A673 (cell line): ENCODE results near the gene SFTPB. TPM values are rescaled to one million over a fixed set of nuclear protein-coding genes. Genes with fewer than 3 reads are reported as not detected.

Experiments used
- BruUV-seq: library from RNA; stranded (reverse); fragments of 400-500 nt; replicated peaks from 2 replicates; lab custom pipeline; 2021; lab: Mats Ljungman, UMichigan
- CTCF ChIA-PET: fragments of 300-600 bp; sonication (Branson Sonifier 250); formaldehyde crosslinking; loops from one replicate; lab custom pipeline; 2022; ENCODE audit warnings: antibody characterized with exemption; lab: Charles Lee
- POLR2A ChIA-PET: fragments of 300-600 bp; sonication (Branson Sonifier 250); formaldehyde crosslinking; loops from one replicate; lab custom pipeline; 2022; ENCODE audit warnings: antibody characterized with exemption; ENCODE audit not compliant: low non-redundant PET; lab: Charles Lee
- DNase-seq: peaks from one replicate; pipeline ENCODE4 v3.0.0-alpha.2; 2015; ENCODE audit warnings: low spot score
- H3K27ac ChIP-seq: fragments of 200-600 bp; sonication (generic); 2 replicates; pipeline ENCODE4 v1.5.1; 2016; ENCODE audit warnings: mixed run types, low read depth, mild to moderate bottlenecking, mixed read lengths, antibody characterized with exemption, low read length; ENCODE audit not compliant: poor library complexity, severe bottlenecking
- H3K27me3 ChIP-seq: fragments of 200-600 bp; sonication (generic); replicated peaks from 2 replicates; pipeline ENCODE4 v1.6.1; 2017; ENCODE audit warnings: mixed run types, low read depth, mild to moderate bottlenecking, mixed read lengths, antibody characterized with exemption, low read length; ENCODE audit not compliant: insufficient read depth, poor library complexity
- H3K36me3 ChIP-seq: fragments of 200-600 bp; sonication (generic); 2 replicates; pipeline ENCODE4 v1.6.1; 2016; ENCODE audit warnings: mixed run types, mild to moderate bottlenecking, mixed read lengths, antibody characterized with exemption, low read length; ENCODE audit not compliant: insufficient read depth, poor library complexity, severe bottlenecking
- H3K4me1 ChIP-seq: fragments of 200-600 bp; sonication (generic); 2 replicates; pipeline ENCODE4 v1.6.1; 2017; ENCODE audit warnings: mixed run types, mild to moderate bottlenecking, mixed read lengths, antibody characterized with exemption, low read length; ENCODE audit not compliant: insufficient read depth, poor library complexity, severe bottlenecking
- H3K4me3 ChIP-seq: fragments of 200-600 bp; sonication (generic); 2 replicates; pipeline ENCODE4 v1.5.1; 2016; ENCODE audit warnings: low read depth, mixed run types, mild to moderate bottlenecking, mixed read lengths, low read length; ENCODE audit not compliant: poor library complexity, severe bottlenecking
- H3K9me3 ChIP-seq: fragments of 200-600 bp; sonication (generic); 2 replicates; pipeline ENCODE4 v1.6.1; 2016; ENCODE audit warnings: mixed run types, low read depth, mild to moderate bottlenecking, mixed read lengths, antibody characterized with exemption, low read length; ENCODE audit not compliant: poor library complexity, severe bottlenecking
- CTCF ChIP-seq: fragments of 300-800, 200-600 bp; sonication (generic); conservative IDR thresholded peaks from 2 replicates; pipeline ENCODE4 v1.5.1; 2017; ENCODE audit warnings: low read depth, mild to moderate bottlenecking, antibody characterized with exemption, low read length, moderate library complexity, mixed read lengths
- EZH2 ChIP-seq: fragments of 200-600 bp; sonication (generic); IDR thresholded peaks from 2 replicates; pipeline ENCODE4 v1.6.1; 2017; ENCODE audit warnings: borderline replicate concordance, low read depth, mild to moderate bottlenecking, mixed read lengths, antibody characterized with exemption, low read length; ENCODE audit not compliant: poor library complexity, severe bottlenecking
- intact Hi-C: fragments of 100-400 bp; cut with micrococcal nuclease; formaldehyde crosslinking; loops from one replicate; pipeline ENCODE4 v1.10.0; 2022; ENCODE audit not compliant: unreplicated experiment
- total RNA-seq: library from RNA; stranded (reverse); gene quantifications from 2 replicates; pipeline ENCODE4 v1.2.3, GENCODE V29; 2021

SFTPB gene
- total RNA-seq, 1 experiment from 2014 or later, result not detected

GRCh38 chr2:85702172-85702571 lies 34.2 kb upstream of the SFTPB start:
- intact Hi-C loops, result no loop called here
- Histone ChIP-seq H3K4me1 (peaks cover 29% of the 10 kb centered on the region), H3K36me3 (no peaks in the 10 kb centered on the region), H3K4me3 (no peak overlapping the region), H3K27me3 (no peaks in the 10 kb centered on the region), H3K27ac (peak overlapping the region; percentile 52), H3K9me3 (no peaks in the 10 kb centered on the region)
- ChIA-PET POLR2A (no interaction called here), CTCF (no interaction called here)
- no peak for DNase-seq
- TF ChIP-seq EZH2, result no peak
- no peak for TF ChIP-seq CTCF
- no TSS peak for BruUV-seq

- Histone ChIP-seq H3K4me1 (peaks cover 17% of the 10 kb centered on the region), H3K9me3 (no peaks in the 10 kb centered on the region), H3K27me3 (no peaks in the 10 kb centered on the region), H3K36me3 (no peaks in the 10 kb centered on the region), H3K4me3 (no peak overlapping the region), H3K27ac (no peak overlapping the region)
- no peak for TF ChIP-seq EZH2
- TF ChIP-seq CTCF, result no peak
- no peak for DNase-seq
- CTCF ChIA-PET, result no interaction called here
- intact Hi-C loops, result no loop called here
- no TSS peak for BruUV-seq
- POLR2A ChIA-PET, result no interaction called here
These were observed 31.3 kb upstream of the SFTPB start for GRCh38 chr2:85699325-85699724.

GRCh38 chr2:85698880-85699254 lies 30.9 kb upstream of the SFTPB start:
- Histone ChIP-seq H3K36me3 (no peaks in the 10 kb centered on the region), H3K27me3 (no peaks in the 10 kb centered on the region), H3K4me1 (peaks cover 17% of the 10 kb centered on the region), H3K4me3 (no peak overlapping the region), H3K9me3 (no peaks in the 10 kb centered on the region), H3K27ac (peak overlapping the region; percentile 14)
- TF ChIP-seq EZH2 (no peak), CTCF (no peak)
- BruUV-seq, result no TSS peak
- POLR2A ChIA-PET, result no interaction called here
- CTCF ChIA-PET, result no interaction called here
- DNase-seq, result no peak
- intact Hi-C loops, result no loop called here
